H1 (cell line): ENCODE data around the gene TSPAN17.

Source experiments
- EZH2 ChIP-seq: fragments of 200-600 bp; sonication (generic); IDR thresholded peaks from 2 replicates; pipeline ENCODE4 v1.7.1; 2012; ENCODE audit warnings: low read depth, mild to moderate bottlenecking, moderate library complexity, low read length, inconsistent platforms; ENCODE audit not compliant: severe bottlenecking
- GTF2F1 ChIP-seq: IDR thresholded peaks from 2 replicates; pipeline ENCODE4 v1.6.1; 2012; ENCODE audit warnings: low read depth, low read length, improper control_type of control experiment, borderline replicate concordance
- MAX ChIP-seq: IDR thresholded peaks from 2 replicates; pipeline ENCODE4 v1.6.1; 2012; ENCODE audit warnings: inconsistent platforms
- SIRT6 ChIP-seq: IDR thresholded peaks from one replicate; pipeline ENCODE4 v1.7.1; 2012; ENCODE audit warnings: low read length, inconsistent platforms
- SRF ChIP-seq: IDR thresholded peaks from 2 replicates; pipeline ENCODE4 v1.6.1; 2011; ENCODE audit warnings: mild to moderate bottlenecking, low read depth, low read length, moderate library complexity

GRCh38 chr5:176610435-176610773, 36.9 kb upstream of the TSPAN17 start:
- TF ChIP-seq MAX, result no peak
- no peak for TF ChIP-seq GTF2F1
- no peak for TF ChIP-seq EZH2
- TF ChIP-seq SIRT6, result no peak
- no peak for TF ChIP-seq SRF
